ENCODE measurements around the gene IFNA4.

DNA sequence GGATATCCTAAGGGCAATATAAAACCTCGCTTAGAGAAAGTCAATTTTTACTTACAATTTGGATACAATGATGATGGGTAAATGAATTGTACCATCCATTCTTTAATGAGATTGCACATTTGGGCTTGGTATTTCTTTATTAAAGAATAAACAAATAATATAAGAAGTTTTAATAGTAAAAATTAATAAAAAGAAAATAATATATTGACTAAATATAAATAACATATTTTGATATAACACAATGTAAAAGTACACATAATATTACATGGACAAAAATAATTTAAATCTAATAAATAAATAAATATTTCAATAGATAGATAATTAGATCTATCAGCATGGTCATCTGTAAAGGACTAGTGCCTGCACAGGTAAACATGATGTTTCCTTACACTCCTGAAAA, 21.9 kb downstream of the IFNA4 start:
- TF ChIP-seq, protein P1, sequence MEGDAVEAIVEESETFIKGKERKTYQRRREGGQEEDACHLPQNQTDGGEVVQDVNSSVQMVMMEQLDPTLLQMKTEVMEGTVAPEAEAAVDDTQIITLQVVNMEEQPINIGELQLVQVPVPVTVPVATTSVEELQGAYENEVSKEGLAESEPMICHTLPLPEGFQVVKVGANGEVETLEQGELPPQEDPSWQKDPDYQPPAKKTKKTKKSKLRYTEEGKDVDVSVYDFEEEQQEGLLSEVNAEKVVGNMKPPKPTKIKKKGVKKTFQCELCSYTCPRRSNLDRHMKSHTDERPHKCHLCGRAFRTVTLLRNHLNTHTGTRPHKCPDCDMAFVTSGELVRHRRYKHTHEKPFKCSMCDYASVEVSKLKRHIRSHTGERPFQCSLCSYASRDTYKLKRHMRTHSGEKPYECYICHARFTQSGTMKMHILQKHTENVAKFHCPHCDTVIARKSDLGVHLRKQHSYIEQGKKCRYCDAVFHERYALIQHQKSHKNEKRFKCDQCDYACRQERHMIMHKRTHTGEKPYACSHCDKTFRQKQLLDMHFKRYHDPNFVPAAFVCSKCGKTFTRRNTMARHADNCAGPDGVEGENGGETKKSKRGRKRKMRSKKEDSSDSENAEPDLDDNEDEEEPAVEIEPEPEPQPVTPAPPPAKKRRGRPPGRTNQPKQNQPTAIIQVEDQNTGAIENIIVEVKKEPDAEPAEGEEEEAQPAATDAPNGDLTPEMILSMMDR (IDR thresholded peaks at IDR 0.05): no peak
- TF ChIP-seq POLR2AphosphoS5 (IDR thresholded peaks at IDR 0.05): no peak
- no peak for TF ChIP-seq POLR2A (IDR thresholded peaks at IDR 0.05)
